Measurements from ENCODE around the gene ARHGAP9.
"Not testable (repeated sequence)": the region's sequence is repeated elsewhere in the genome, so short reads cannot be mapped to it uniquely, and the experiment has no call there.

Gene ARHGAP9

DNA sequence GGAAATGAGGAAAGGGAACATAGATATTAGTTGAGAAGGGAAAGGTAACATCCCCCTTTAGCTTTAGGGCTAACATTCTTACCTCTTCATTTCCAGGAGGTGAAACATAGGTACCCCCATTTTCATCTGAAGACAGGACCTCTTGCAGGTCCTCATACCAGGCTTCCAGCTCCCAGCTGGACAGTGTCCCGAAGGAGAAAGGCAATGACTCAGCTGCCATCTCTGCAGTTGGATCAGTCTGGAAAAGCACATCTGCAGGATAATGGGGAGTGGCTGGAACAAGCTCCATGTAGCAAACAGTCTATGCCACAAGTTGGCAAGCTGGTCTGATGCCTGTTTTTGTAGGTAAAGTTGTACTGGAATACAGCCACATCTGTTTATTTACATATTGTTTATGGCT lies 37.5 kb upstream of the ARHGAP9 start:
- no peak for DNase-seq

DNA sequence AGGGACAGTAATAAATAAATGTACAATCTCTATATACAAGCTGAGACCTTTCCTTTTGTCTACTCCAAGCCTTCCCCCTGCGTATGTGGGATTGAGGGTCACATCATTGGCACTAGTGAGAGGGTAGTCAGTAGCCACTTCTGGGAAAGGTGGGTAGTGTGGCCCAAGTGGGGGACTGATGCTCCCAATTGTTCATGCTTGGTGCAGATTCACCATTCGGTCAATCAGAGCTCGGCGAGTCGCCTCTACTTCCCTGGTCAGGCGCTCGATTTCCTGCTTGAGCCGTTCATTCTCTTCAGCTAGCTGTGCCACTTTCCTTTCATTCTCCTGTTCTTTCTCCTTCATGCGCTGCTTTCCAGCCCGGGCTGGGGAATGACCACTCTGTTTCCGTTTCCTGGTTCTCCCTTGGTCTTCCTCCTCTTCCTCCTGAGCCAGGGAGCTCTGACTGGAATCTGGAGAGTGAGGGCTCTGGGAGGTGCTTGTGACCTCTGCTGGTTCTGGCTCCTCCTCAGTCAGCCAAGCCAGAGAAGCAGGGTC lies 37.0 kb upstream of the ARHGAP9 start:
- no peak for DNase-seq

DNA sequence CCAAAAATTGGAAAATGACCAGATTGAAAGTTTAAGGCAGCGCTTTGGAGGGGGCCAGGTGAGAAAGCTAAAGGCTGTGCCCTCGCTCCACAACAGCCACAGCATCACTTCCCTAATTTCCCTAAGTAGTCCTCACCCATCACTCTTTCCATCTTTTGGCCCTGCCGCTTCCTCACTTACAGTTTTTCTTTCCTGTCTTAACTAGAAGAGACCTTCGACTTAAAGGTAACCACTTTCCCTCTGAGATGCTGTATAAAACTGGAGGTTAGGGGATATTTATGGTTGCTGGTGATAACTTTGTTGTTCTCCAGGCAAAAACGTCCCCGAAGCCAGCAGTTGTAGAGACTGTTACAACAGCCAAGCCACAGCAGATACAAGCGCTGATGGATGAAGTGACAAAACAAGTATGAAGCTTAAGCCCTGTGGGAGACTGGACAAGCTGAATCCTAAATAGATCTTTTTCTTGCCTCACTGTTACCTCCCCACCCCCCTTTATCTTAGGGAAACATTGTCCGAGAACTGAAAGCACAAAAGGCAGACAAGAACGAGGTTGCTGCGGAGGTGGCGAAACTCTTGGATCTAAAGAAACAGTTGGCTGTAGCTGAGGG lies 36.4 kb upstream of the ARHGAP9 start:
- DNase-seq = no peak

DNA sequence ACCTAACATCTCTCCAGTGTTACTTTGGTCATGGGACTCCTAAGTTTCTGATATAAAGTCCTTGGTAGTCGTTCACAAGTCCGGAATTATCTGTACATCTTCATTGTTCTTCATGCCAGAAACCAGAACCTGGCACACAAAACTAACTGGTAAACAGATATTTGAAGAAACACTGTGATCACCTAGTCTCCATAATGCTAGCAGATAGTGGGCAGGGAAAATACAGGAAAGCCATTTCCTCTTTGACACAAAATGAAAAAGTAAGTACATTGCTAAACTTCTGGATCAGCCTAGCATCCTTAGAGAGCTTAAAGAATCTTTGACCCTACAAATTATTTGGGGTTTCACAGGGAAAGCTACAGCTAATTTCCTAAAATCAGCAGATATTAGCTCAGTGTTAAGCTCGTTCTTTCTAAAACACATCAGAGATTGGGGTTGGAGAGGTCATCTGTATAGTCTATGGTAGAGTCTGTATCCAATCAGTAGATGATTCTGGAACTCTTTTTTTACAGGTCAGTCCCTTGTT lies 35.8 kb upstream of the ARHGAP9 start:
- DNase-seq = no peak

DNA sequence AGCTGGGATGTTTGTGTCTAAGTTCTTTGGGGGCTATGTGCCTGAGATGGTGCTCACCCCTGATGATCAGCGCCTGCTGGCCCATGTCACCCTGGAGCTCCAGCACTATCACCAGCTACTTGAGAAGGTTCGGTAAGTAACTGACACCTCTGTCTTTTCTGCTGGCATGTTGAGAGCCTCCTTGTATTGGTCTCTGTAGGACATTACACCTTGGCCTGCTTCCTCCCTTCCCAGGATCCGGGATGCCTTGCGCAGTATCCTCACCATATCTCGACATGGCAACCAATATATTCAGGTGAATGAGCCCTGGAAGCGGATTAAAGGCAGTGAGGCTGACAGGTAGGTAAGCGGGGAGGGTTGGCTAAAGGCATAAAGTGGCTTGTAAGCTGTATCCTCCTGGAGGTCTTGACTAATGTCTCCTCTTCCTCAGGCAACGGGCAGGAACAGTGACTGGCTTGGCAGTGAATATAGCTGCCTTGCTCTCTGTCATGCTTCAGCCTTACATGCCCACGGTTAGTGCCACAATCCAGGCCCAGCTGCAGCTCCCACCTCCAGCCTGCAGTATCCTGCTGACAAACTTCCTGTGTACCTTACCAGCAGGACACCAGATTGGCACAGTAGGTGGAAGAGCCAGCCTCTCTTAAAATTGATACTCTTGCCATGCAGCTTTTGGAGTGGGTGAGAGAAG lies 35.2 kb upstream of the ARHGAP9 start:
- no peak for DNase-seq

DNA sequence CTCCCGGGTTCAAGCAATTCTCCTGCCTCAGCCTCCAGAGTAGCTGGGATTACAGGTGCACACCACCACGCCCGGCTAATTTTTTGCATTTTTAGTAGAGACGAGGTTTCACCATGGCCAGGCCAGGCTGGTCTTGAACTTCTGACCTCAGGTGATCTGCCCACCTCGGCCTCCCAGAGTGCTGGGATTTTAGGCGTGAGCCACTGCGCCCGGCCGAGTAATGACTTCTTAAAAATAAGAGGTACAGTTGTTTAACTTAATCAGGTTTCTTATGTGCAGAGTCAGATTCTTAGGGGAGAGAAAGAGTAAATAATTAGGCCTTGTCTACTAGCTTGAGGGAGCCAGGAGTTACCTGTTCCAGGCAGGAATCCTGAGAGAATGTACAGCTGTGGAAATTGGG lies 34.6 kb upstream of the ARHGAP9 start:
- DNase-seq = not testable (repeated sequence)

DNA sequence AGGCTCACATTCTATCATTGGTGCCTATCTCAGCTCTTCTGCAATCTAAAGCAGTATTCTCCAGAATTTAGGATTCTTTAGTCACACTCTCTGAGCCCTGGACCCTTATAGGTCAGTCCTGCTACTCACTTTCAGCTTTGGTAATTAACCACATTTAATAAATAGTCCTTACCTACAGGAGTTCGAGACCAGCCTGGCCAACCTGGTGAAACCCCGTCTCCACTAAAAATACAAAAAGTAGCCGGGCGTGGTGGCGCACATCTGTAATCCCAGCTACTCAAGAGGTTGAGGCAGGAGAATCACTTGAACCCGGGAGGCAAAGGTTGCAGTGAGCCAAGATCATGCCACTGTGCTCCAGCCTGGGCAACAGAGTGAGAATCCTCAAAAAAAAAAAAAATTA lies 34.0 kb upstream of the ARHGAP9 start:
- DNase-seq = not testable (repeated sequence)

DNA sequence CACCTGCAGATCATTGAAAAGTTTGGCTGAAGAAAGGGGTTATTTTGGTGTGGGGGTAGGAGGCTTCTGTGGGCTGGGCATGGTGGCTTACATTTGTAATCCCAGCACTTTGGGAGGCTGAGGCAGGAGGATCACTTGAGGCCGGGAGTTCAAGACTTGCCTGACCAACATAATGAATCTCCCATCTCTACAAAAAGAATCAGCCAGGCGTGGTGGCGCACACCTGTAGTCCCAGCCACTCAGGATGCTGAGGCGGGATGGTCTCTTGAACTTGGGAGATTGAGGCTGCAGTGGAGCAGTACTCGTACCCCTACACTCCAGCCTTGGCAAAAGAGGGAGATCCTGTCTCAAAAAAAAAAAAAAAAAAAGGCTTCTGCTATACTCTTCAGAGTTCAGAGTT lies 33.6 kb upstream of the ARHGAP9 start:
- DNase-seq = no peak

DNA sequence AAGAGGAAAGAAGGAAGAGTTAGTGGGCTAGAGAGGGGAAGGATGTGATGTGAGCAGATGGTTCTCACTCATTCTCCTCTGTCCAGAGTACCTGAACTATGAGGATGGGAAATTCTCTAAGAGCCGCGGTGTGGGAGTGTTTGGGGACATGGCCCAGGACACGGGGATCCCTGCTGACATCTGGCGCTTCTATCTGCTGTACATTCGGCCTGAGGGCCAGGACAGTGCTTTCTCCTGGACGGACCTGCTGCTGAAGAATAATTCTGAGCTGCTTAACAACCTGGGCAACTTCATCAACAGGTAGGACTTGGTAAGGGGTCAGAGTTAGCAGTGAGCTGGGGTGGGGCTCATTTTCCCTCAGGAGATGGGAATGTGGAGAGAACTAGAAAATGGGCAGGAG lies 33.0 kb upstream of the ARHGAP9 start:
- DNase-seq = no peak

DNA sequence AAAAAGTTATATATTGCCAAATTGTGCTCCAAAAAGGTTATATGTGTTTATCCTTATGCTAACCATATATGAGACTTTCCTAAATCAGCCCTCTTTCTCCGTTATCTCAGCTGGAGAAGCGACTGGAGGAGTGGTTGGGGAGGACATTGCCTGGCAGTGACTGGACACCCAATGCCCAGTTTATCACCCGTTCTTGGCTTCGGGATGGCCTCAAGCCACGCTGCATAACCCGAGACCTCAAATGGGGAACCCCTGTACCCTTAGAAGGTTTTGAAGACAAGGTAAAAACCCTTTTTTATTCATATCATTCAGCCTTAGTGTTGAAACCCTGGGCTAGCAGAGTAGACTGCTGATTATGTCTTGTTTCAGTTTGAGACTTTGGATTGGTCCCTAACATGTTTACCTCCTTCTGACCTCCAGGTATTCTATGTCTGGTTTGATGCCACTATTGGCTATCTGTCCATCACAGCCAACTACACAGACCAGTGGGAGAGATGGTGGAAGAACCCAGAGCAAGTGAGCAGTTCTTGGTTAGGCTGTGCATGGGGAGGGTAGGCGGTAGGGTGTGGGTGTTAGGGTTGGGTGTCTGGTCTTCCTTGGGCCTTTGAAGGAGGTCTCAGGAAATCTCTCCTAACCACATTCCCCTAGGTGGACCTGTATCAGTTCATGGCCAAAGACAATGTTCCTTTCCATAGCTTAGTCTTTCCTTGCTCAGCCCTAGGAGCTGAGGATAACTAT lies 32.1 kb upstream of the ARHGAP9 start:
- DNase-seq = no peak

DNA sequence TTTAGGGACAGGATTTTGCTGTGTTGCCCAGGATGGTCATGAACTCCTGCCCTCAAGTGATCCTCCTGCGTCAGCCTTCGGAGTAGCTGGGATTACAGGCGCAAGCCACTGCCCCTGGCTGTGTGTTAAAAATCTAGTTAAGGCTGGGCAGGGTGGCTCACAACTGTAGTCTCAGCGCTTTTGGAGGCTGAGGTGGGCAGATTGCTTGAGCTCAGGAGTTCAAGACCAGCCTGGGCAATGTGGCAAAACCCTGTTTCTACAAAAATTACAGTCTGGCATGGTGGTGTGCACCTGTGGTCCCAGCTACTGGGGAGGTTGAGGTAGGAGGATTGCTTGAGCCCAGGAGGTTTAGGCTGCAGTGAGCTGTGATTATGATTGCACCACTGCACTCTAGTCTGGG lies 31.5 kb upstream of the ARHGAP9 start:
- no peak for DNase-seq

DNA sequence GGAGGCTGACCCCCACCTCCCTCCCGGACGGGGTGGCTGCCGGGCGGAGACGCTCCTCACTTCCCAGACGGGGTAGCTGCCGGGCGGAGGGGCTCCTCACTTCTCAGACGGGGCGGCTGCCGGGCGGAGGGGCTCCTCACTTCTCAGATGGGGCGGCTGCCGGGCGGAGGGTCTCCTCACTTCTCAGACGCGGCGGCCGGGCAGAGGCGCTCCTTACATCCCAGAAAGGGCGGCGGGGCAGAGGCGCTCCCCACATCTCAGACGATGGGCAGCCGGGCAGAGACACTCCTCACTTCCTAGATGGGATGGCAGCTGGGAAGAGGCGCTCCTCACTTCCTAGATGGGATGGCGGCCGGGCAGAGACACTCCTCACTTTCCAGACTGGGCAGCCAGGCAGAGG lies 28.1 kb upstream of the ARHGAP9 start:
- not testable (repeated sequence) for DNase-seq

DNA sequence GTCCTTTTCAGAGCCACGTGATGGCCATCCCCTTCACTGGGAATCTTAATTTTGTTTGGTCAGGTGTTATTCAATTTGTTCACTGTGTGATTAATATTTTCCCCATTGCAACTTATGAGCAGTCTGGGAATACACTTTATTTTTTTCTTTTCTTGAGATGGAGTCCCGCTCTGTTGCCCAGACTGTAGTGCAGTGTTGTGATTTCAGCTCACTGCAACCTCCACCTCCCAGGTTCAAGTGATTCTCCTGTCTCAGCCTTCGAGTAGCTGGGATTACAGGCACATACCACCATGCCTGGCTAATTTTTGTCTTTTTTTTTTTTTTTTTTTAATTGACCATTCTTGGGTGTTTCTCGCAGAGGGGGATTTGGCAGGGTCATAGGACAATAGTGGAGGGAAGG lies 26.9 kb upstream of the ARHGAP9 start:
- DNase-seq = not testable (repeated sequence)

DNA sequence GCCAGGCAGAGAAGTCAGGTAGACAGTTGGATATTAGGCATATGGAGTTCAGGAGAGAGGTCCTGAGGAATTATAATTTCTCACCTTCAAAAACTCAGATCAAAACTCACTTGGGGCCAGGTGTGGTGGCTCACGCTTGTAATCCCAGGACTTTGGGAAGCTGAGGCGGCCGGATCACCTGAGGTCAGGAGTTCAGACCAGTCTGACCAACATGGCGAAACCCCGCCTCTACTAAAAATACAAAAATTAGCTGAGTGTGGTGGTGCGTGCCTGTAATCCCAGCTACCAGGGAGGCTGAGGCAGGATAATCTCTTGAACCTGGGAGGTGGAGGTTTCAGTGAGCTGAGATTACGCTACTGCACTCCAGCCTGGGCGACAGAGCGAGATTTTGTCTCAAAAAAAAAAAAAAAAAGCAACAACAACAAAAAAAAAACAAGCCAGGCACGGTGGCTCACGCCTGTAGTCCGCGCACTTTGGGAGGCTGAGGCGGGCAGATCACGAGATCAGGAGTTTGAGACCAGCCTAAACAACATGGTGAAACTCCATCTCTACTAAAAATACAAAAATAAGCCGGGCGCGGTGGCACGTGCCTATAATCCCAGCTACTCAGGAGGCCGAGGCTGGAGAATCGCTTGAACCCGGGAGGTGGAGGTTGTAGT lies 22.8 kb upstream of the ARHGAP9 start:
- DNase-seq = not testable (repeated sequence)

DNA sequence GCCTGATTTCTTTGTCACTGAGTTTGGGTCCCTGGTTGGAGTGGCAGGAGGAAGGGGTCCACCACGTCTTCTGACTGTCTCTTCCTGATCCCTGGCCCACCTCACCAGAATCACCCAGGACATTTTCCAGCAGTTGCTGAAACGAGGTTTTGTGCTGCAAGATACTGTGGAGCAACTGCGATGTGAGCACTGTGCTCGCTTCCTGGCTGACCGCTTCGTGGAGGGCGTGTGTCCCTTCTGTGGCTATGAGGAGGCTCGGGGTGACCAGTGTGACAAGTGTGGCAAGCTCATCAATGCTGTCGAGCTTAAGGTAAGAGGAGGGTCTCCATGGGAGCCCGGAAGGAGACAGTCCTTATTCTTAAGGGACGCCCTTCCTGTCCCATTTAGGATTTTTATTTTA lies 20.5 kb upstream of the ARHGAP9 start:
- no peak for DNase-seq

DNA sequence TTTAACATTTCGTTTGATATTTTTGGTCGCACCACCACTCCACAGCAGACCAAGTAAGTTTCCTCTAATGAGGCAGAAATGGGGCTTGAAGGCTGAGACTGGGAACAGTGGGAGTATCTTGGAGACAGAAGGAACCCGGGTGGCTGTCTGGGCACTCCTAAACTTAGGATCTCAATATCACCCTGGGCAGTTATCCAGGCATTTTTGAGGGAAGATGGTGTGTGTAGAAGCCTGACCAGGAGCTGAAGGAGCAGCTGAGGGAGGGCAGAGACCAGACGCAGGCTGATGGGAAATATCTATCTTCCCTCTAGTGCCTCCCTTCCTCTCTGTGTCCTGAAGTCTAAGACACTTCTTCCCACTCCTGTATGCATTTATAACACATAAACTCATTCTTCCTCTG lies 18.9 kb upstream of the ARHGAP9 start:
- no peak for DNase-seq

DNA sequence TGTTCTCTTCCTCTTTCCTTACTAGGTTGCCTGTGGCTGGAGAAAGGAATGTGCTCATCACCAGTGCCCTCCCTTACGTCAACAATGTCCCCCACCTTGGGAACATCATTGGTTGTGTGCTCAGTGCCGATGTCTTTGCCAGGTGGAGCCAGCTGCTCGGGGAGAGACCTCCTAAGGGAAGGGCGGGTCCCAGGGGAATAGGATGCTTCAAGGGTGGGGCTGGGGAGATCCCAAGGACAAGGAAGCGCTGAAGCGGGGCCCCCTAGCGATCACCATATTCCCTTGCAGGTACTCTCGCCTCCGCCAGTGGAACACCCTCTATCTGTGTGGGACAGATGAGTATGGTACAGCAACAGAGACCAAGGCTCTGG lies 18.5 kb upstream of the ARHGAP9 start:
- no peak for DNase-seq

DNA sequence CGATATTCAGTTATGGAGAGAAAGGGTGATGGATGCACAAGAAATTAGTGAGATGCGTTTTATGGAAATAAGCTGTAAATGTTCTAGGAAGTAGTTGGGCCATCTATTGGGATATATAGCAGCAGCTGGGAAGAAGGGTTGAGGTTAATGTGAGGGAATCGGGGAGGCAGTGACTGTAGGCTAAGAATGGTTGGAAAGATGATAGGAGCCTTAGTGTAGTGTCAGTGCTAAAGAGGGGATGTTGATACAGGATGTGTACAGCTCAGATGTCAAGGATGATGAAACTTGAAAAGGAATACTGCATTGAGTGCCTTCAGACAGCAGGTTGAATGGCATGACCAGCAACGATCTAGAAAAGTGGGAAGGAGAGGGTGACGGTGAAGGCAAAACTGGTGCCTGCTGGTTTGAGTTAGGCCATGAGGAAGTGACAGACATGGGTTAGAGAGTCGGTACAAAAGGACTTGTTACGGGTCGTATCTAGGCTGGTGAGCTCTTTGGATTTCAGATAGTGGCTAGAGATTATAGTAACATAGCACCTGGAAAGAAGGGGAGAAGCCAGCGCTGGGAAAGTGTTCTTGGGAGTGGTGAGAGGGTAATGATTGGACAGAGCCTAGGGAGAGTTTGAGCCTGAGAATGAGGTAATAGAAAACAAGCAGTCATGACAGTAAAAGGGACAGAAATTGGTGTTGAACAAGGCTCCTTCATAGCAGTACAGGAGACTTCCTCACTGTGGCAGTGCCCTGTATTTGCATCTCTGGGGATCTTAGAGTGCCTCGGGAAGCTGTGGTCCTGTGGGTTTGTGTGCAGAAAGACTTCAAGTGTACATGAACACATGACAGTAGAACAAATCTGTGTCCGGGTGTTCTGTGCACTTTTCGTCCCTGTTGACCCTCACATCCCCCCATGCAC lies 17.8 kb upstream of the ARHGAP9 start:
- DNase-seq = no peak

DNA sequence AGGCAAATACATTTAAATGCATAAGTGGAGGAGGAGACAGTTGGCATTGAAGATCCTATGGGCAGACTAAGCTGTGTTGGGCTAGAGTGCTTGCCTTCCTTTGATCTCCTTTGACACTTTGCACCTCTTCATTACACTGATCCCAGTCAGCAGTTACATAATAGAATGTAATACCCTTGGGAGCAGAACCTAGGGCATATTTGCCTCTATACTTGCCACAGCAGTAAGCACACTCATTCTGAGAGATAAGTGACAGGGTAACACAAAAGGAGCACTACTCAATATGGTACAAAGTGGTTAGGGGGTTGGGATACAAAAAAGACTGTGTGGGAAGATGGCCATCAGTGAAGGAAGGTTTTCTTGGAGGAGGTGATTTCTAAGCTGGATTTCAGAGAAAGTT lies 17.2 kb upstream of the ARHGAP9 start:
- no peak for DNase-seq

DNA sequence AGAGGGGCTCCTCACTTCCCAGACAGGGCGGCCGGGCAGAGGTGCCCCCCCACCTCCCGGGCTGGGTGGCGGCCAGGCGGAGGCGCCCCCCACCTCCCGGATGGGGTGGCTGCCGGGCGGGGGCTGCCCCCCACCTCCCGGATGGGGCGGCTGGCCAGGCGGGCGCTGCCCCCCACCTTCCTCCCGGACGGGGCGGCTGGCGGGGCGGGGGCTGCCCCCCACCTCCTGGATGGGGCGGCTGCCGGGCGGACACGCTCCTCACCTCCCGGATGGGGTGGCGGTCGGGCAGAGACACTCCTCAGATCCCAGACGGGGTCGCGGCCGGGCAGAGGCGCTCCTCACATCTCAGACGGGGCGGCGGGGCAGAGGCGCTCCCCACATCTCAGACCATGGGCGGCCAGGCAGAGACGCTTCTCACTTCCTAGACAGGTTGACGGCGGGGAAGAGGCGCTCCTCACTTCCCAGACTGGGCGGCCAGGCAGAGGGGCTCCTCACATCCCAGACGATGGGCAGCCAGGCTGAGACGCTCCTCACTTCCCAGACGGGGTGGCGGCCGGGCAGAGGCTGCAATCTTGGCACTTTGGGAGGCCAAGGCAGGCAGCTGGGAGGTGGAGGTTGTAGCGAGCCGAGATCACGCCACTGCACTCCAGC lies 15.5 kb upstream of the ARHGAP9 start:
- not testable (repeated sequence) for DNase-seq
